ENCODE data around the gene SERPINA9. TPM values are rescaled to one million over a fixed set of nuclear protein-coding genes. Genes with fewer than 3 reads are reported as not detected.

SERPINA9 gene
- total RNA-seq, 1 experiment from 2014 or later, result not detected

GRCh38 chr14:94446126-94446525 lies 29.9 kb downstream of the SERPINA9 start:
- intact Hi-C loops (cut with micrococcal nuclease), result no loop called here
- CTCF ChIA-PET, result no interaction called here
- BruUV-seq (replicated peaks), result no TSS peak

More at GRCh38 chr14:94446126-94446525, 29.9 kb downstream of the SERPINA9 start:
- Histone ChIP-seq H3K9me3 (ENCODE audit: control insufficient read depth in 1 of 2, insufficient read depth in 1 of 2, low read depth in 1 of 2, low read length in 2 of 2) (no peaks in the 10 kb centered on the region), H3K79me2 (ENCODE audit: insufficient read depth, low read length) (no peaks in the 10 kb centered on the region), H3K9me2 (ENCODE audit: insufficient read depth) (no peaks in the 10 kb centered on the region), H3K4me1 (ENCODE audit: control insufficient read depth in 1 of 2, insufficient read depth in 2 of 2, low read length in 2 of 2) (no peaks in the 10 kb centered on the region), H3K27me3 (ENCODE audit: insufficient read depth, low read length) (peaks cover 42% of the 10 kb centered on the region), H3K4me3 (replicated peaks in 1 of 2; ENCODE audit: low read depth in 1 of 2, low read length in 2 of 2) (no peak overlapping the region), H3K27ac (ENCODE audit: low read depth, low read length) (no peak overlapping the region), H3K9ac (ENCODE audit: low read length) (no peak overlapping the region), H4K20me1 (ENCODE audit: insufficient read depth) (no peaks in the 10 kb centered on the region), H2AFZ (ENCODE audit: low read depth, low read length, poor library complexity, severe bottlenecking) (no peak overlapping the region), H3K4me2 (ENCODE audit: low read length) (no peak overlapping the region), H3K36me3 (ENCODE audit: control insufficient read depth in 1 of 2, insufficient read depth in 2 of 2, low read length in 2 of 2) (no peaks in the 10 kb centered on the region)
- no peak for DNase-seq (ENCODE audit: low read depth, low spot score)
- RAD21 ChIA-PET (ENCODE audit: low non-redundant PET in 1 of 2, low total read pairs in 2 of 2, uncharacterized antibody in 2 of 2, unreplicated experiment in 2 of 2), result no interaction called here
- POLR2A ChIA-PET, result no interaction called here
- TF ChIP-seq RAD21 (IDR thresholded peaks at IDR 0.05; ENCODE audit: low read depth) (no peak), POLR2A (IDR thresholded peaks at IDR 0.05; ENCODE audit: borderline replicate concordance, extremely low read depth, insufficient read depth, insufficient read length) (no peak), SIN3A (IDR thresholded peaks at IDR 0.05; ENCODE audit: low read depth) (no peak), EZH2 (IDR thresholded peaks at IDR 0.05) (no peak), POLR2AphosphoS5 (IDR thresholded peaks at IDR 0.05; ENCODE audit: low read depth, low read length) (no peak), REST (IDR thresholded peaks at IDR 0.05; ENCODE audit: low read depth) (no peak), ZFX (IDR thresholded peaks at IDR 0.05) (no peak), CEBPB (IDR thresholded peaks at IDR 0.05; ENCODE audit: low read depth) (no peak), CTCF (IDR thresholded peaks at IDR 0.05 in 2 of 3, conservative IDR thresholded peaks at IDR 0.05 in 1 of 3; ENCODE audit: borderline replicate concordance in 1 of 3, insufficient read depth in 1 of 3, low read depth in 2 of 3, low read length in 2 of 3) (no peak), SRF (IDR thresholded peaks at IDR 0.05; ENCODE audit: low read depth) (no peak), ATF3 (IDR thresholded peaks at IDR 0.05) (no peak), MAX (IDR thresholded peaks at IDR 0.05) (no peak), SP1 (IDR thresholded peaks at IDR 0.05; ENCODE audit: low read depth) (no peak)
- ATAC-seq, result no peak
